Parathyroid adenoma (tissue), 2 donors: ENCODE results near the gene PCDHGA3.

ENCODE experiments used
- H2AFZ ChIP-seq: fragments of 300-600 bp; sonication (generic); one replicate; pipeline ENCODE4 v1.7.0; 2017; ENCODE audit warnings: antibody characterized with exemption, mild to moderate bottlenecking
- H3K27ac ChIP-seq: fragments of 300-600 bp; sonication (generic); one replicate; pipeline ENCODE4 v1.7.0; 2017
- H3K27me3 ChIP-seq: fragments of 300-600 bp; sonication (generic); one replicate; pipeline ENCODE4 v1.7.0; 2017; ENCODE audit warnings: low read length; ENCODE audit not compliant: control insufficient read depth, insufficient read depth
- H3K36me3 ChIP-seq: fragments of 300-600 bp; sonication (generic); one replicate; pipeline ENCODE4 v1.7.0; 2017; ENCODE audit warnings: low read length; ENCODE audit not compliant: control insufficient read depth, insufficient read depth
- H3K4me1 ChIP-seq: fragments of 300-600 bp; sonication (generic); one replicate; pipeline ENCODE4 v1.7.0; 2017; ENCODE audit warnings: control low read depth
- H3K4me2 ChIP-seq: fragments of 300-600 bp; sonication (generic); one replicate; pipeline ENCODE4 v1.7.0; 2017; ENCODE audit warnings: low read length
- H3K4me3 ChIP-seq: fragments of 300-600 bp; sonication (generic); one replicate; pipeline ENCODE4 v1.7.0; 2017; ENCODE audit warnings: low read depth, low read length
- H3K79me2 ChIP-seq: fragments of 300-600 bp; sonication (generic); one replicate; pipeline ENCODE4 v1.7.0; 2017; ENCODE audit warnings: control low read depth
- H3K9ac ChIP-seq: fragments of 300-600 bp; sonication (generic); one replicate; pipeline ENCODE4 v1.7.0; 2017; ENCODE audit warnings: mild to moderate bottlenecking
- H3K9me3 ChIP-seq: fragments of 300-600 bp; sonication (generic); one replicate; pipeline ENCODE4 v1.7.0; 2017; ENCODE audit warnings: low read length; ENCODE audit not compliant: control insufficient read depth
- CTCF ChIP-seq: fragments of 300-600 bp; sonication (generic); IDR thresholded peaks from one replicate; pipeline ENCODE4 v1.7.0; 2017; ENCODE audit warnings: antibody characterized with exemption, mild to moderate bottlenecking
- donor health status: primary hyperparathyroidism.

PCDHGA3 gene

GRCh38 chr5:141319202-141319601, 24.4 kb upstream of the PCDHGA3 start:
- H3K4me2 ChIP-seq = no peak overlapping the region
- H3K9me3 ChIP-seq = peaks cover 30% of the 10 kb centered on the region
- H3K36me3 ChIP-seq = peaks cover 41% of the 10 kb centered on the region
- H3K9ac ChIP-seq = no peak overlapping the region
- H3K27me3 ChIP-seq = no peaks in the 10 kb centered on the region
- H2AFZ ChIP-seq = no peak overlapping the region
- H3K79me2 ChIP-seq = peaks cover 13% of the 10 kb centered on the region
- TF ChIP-seq CTCF = no peak
- peaks cover 5% of the 10 kb centered on the region for H3K4me1 ChIP-seq
- H3K4me3 ChIP-seq = no peak overlapping the region
- H3K27ac ChIP-seq = no peak overlapping the region

- H3K4me2 ChIP-seq = peak overlapping the region; percentile 96
- no peaks in the 10 kb centered on the region for H3K27me3 ChIP-seq
- H3K9ac ChIP-seq = no peak overlapping the region
- peaks cover 30% of the 10 kb centered on the region for H3K9me3 ChIP-seq
- peaks cover 13% of the 10 kb centered on the region for H3K79me2 ChIP-seq
- peaks cover 41% of the 10 kb centered on the region for H3K36me3 ChIP-seq
- H2AFZ ChIP-seq = no peak overlapping the region
- peaks cover 5% of the 10 kb centered on the region for H3K4me1 ChIP-seq
- peak overlapping the region; percentile 96 for H3K27ac ChIP-seq
- H3K4me3 ChIP-seq = peak overlapping the region; percentile 97
- TF ChIP-seq CTCF = no peak
Measured at GRCh38 chr5:141319699-141320098, 23.9 kb upstream of the PCDHGA3 start.

GRCh38 chr5:141320225-141321169, 23.1 kb upstream of the PCDHGA3 start, which contains the start of gene TAF7:
TAF7 (minus strand) TSS chr5:141320784; CDS start chr5:141320044, 740 bp downstream.
- TF ChIP-seq CTCF = peak; percentile 96
- peaks cover 30% of the 10 kb centered on the region for H3K9me3 ChIP-seq
- H3K27ac ChIP-seq = peak within 1 kb of the TSS; percentile 96
- H3K4me2 ChIP-seq = peak within 1 kb of the TSS; percentile 96
- no peaks in the 10 kb centered on the region for H3K27me3 ChIP-seq
- H3K79me2 ChIP-seq = peaks cover 13% of the 10 kb centered on the region
- H2AFZ ChIP-seq = peak within 1 kb of the TSS; percentile 81
- H3K4me1 ChIP-seq = peaks cover 5% of the 10 kb centered on the region
- H3K4me3 ChIP-seq = peak within 1 kb of the TSS; percentile 97
- H3K9ac ChIP-seq = peak within 1 kb of the TSS; percentile 87
- peaks cover 41% of the 10 kb centered on the region for H3K36me3 ChIP-seq

- Histone ChIP-seq H3K36me3 (peaks cover 32% of the 10 kb centered on the region), H3K4me1 (peaks cover 5% of the 10 kb centered on the region), H3K4me2 (no peak overlapping the region), H2AFZ (no peak overlapping the region), H3K9me3 (peaks cover 30% of the 10 kb centered on the region), H3K27me3 (no peaks in the 10 kb centered on the region), H3K4me3 (no peak overlapping the region), H3K27ac (no peak overlapping the region), H3K79me2 (peaks cover 13% of the 10 kb centered on the region), H3K9ac (no peak overlapping the region)
- no peak for TF ChIP-seq CTCF
Measured at GRCh38 chr5:141322261-141322660, 21.4 kb upstream of the PCDHGA3 start.
